Mucosa of stomach (tissue), 1 donor: Measurements from ENCODE around the gene KIF15.
A peak's percentile ranks its signal among the peaks of the same experiment; 100 is the strongest.

Experiments
- H3K27me3 ChIP-seq: one replicate; pipeline ENCODE4 v1.7.0; 2013; ENCODE audit warnings: mild to moderate bottlenecking, low read length; ENCODE audit not compliant: control insufficient read depth, insufficient read depth
- H3K36me3 ChIP-seq: one replicate; pipeline ENCODE4 v1.7.0; 2013; ENCODE audit warnings: low read length; ENCODE audit not compliant: control insufficient read depth, insufficient read depth
- H3K4me1 ChIP-seq: one replicate; pipeline ENCODE4 v1.7.0; 2013; ENCODE audit warnings: mild to moderate bottlenecking, low read length; ENCODE audit not compliant: control insufficient read depth, insufficient read depth
- H3K4me3 ChIP-seq: one replicate; pipeline ENCODE4 v1.7.0; 2013; ENCODE audit warnings: low read length
- H3K9ac ChIP-seq: one replicate; pipeline ENCODE4 v1.7.0; 2013; ENCODE audit warnings: mild to moderate bottlenecking, low read length, moderate library complexity
- H3K9me3 ChIP-seq: one replicate; pipeline ENCODE4 v1.7.0; 2013; ENCODE audit warnings: mild to moderate bottlenecking, low read length, moderate library complexity; ENCODE audit not compliant: control insufficient read depth
- donor health status: Pancreatic carcinoma.

Gene KIF15

GRCh38 chr3:44761424-44762169 is at the start of gene KIF15, which contains the start of gene KIAA1143:
Gene KIF15, plus strand, starts transcription at chr3:44761794. Its CDS starts 72 bp downstream, at chr3:44761866.
Gene KIAA1143, minus strand, starts transcription at chr3:44761619. Its CDS starts 17 bp downstream, at chr3:44761602.
- H3K4me3 ChIP-seq: peak within 1 kb of the TSS; percentile 80
- H3K36me3 ChIP-seq: no peaks in the 10 kb centered on the region
- no peaks in the 10 kb centered on the region for H3K27me3 ChIP-seq
- H3K9me3 ChIP-seq: no peaks in the 10 kb centered on the region
- no peaks in the 10 kb centered on the region for H3K4me1 ChIP-seq
- peak within 1 kb of the TSS; percentile 82 for H3K9ac ChIP-seq

GRCh38 chr3:44712455-44713075 is 49.0 kb upstream of the KIF15 start, which contains the start of gene ZNF502:
Gene ZNF502, plus strand, starts transcription at chr3:44712660. Its CDS starts 7,602 bp downstream, at chr3:44720262.
- Histone ChIP-seq H3K36me3 (no peaks in the 10 kb centered on the region), H3K9me3 (peaks cover 6% of the 10 kb centered on the region), H3K9ac (peak within 1 kb of the TSS; percentile 62), H3K4me1 (no peaks in the 10 kb centered on the region), H3K4me3 (peak within 1 kb of the TSS; percentile 51), H3K27me3 (no peaks in the 10 kb centered on the region)

GRCh38 chr3:44721231-44722102 is 40.1 kb upstream of the KIF15 start:
- Histone ChIP-seq H3K36me3 (no peaks in the 10 kb centered on the region), H3K27me3 (no peaks in the 10 kb centered on the region), H3K9me3 (peaks cover 37% of the 10 kb centered on the region), H3K9ac (no peak overlapping the region), H3K4me1 (no peaks in the 10 kb centered on the region), H3K4me3 (no peak overlapping the region)

- H3K4me3 ChIP-seq: no peak overlapping the region
- no peaks in the 10 kb centered on the region for H3K36me3 ChIP-seq
- H3K4me1 ChIP-seq: no peaks in the 10 kb centered on the region
- peaks cover 38% of the 10 kb centered on the region for H3K9me3 ChIP-seq
- no peak overlapping the region for H3K9ac ChIP-seq
- H3K27me3 ChIP-seq: no peaks in the 10 kb centered on the region
Measured at GRCh38 chr3:44722103-44722401, 39.5 kb upstream of the KIF15 start.

- H3K9me3 ChIP-seq: peaks cover 21% of the 10 kb centered on the region
- H3K36me3 ChIP-seq: peaks cover 5% of the 10 kb centered on the region
- peak within 1 kb of the TSS; percentile 62 for H3K9ac ChIP-seq
- no peaks in the 10 kb centered on the region for H3K27me3 ChIP-seq
- H3K4me1 ChIP-seq: no peaks in the 10 kb centered on the region
- H3K4me3 ChIP-seq: peak within 1 kb of the TSS; percentile 45
Measured at GRCh38 chr3:44729384-44729910, 32.1 kb upstream of the KIF15 start, which contains the start of gene ZNF501. Gene ZNF501, plus strand, starts transcription at chr3:44729635. Its CDS starts 4,787 bp downstream, at chr3:44734422.

GRCh38 chr3:44734646-44735168 is 26.9 kb upstream of the KIF15 start:
- Histone ChIP-seq H3K9me3 (peaks cover 15% of the 10 kb centered on the region), H3K4me1 (no peaks in the 10 kb centered on the region), H3K27me3 (no peaks in the 10 kb centered on the region), H3K9ac (no peak overlapping the region), H3K36me3 (peaks cover 5% of the 10 kb centered on the region), H3K4me3 (no peak overlapping the region)

GRCh38 chr3:44761101-44761423 is 532 bp upstream of the KIF15 start:
- H3K4me1 ChIP-seq: no peaks in the 10 kb centered on the region
- H3K9ac ChIP-seq: peak overlapping the region; percentile 82
- H3K9me3 ChIP-seq: no peaks in the 10 kb centered on the region

GRCh38 chr3:44762170-44762677 is 630 bp downstream of the KIF15 start:
- no peaks in the 10 kb centered on the region for H3K36me3 ChIP-seq
- no peaks in the 10 kb centered on the region for H3K9me3 ChIP-seq
- H3K27me3 ChIP-seq: no peaks in the 10 kb centered on the region
- H3K9ac ChIP-seq: peak overlapping the region; percentile 82
- H3K4me1 ChIP-seq: no peaks in the 10 kb centered on the region
- H3K4me3 ChIP-seq: peak overlapping the region; percentile 80

More at GRCh38 chr3:44761101-44761423, 532 bp upstream of the KIF15 start:
- Histone ChIP-seq H3K4me3 (peak overlapping the region; percentile 80), H3K27me3 (no peaks in the 10 kb centered on the region), H3K36me3 (no peaks in the 10 kb centered on the region)

- Histone ChIP-seq H3K9ac (no peak overlapping the region), H3K36me3 (no peaks in the 10 kb centered on the region), H3K4me3 (no peak overlapping the region), H3K9me3 (no peaks in the 10 kb centered on the region), H3K27me3 (no peaks in the 10 kb centered on the region), H3K4me1 (no peaks in the 10 kb centered on the region)
Measured at GRCh38 chr3:44762690-44763089, 1.1 kb downstream of the KIF15 start.

GRCh38 chr3:44764248-44764647 is 2.7 kb downstream of the KIF15 start:
- Histone ChIP-seq H3K36me3 (no peaks in the 10 kb centered on the region), H3K9ac (no peak overlapping the region), H3K27me3 (no peaks in the 10 kb centered on the region), H3K4me3 (no peak overlapping the region), H3K9me3 (no peaks in the 10 kb centered on the region), H3K4me1 (no peaks in the 10 kb centered on the region)

- Histone ChIP-seq H3K9ac (no peak overlapping the region), H3K36me3 (no peaks in the 10 kb centered on the region), H3K27me3 (no peaks in the 10 kb centered on the region), H3K4me3 (no peak overlapping the region), H3K4me1 (no peaks in the 10 kb centered on the region), H3K9me3 (no peaks in the 10 kb centered on the region)
Measured at GRCh38 chr3:44771424-44772098, 10.0 kb downstream of the KIF15 start.
